NCI-H69 (cell line): ENCODE measurements around the gene GHR.
A peak's percentile ranks its signal among the peaks of the same experiment; 100 is the strongest.

Experiments
- DNase-seq: peaks from one replicate; lab custom pipeline; 2025; lab: John Stamatoyannopoulos, UW

The GHR gene

DNA sequence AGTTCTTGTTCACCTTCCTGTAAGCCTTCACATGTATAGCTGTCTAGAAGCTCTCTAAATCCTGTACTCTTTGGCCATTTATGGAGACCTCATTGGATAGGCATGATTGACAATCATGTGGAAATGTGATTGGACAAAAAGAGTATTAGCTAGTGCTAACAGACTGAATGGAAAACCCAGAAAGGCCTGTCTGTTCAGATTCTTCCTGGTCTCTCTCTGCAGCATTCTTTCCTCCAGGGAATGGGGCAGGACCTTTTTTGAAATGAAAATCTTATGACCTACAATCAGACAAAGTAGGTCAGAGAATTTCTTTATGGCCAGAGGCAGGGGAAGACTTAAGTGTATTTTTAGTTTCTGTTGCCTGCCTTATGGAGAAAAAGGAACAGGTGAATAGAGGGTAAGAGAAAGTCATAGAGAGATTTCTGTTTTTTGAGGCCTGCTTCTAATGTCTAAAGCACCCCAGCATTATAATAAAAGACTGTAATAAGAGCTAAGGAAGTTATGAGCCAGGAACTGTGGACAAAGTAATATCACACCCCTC is 181.0 kb downstream of the GHR start:
- DNase-seq = no peak

DNA sequence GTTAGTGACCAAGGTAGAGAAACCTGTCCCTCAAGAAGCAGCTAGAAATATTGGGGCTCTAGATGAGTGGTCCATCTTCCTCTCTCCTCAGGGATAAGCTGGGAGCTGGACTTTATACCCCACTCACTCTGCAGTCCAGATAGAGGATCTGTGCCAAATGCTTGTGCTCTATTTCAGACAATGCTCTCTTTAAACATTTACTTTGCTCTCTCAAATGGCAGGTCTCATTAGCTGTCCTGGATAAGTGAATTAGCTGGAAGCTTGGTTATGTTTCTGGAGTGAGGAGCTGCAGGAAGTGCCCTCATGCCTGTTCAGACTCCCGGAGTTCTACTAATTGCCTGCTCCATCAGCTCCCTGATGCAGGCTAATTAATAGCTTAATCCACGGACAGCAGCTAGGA is 182.3 kb downstream of the GHR start:
- DNase-seq = no peak

DNA sequence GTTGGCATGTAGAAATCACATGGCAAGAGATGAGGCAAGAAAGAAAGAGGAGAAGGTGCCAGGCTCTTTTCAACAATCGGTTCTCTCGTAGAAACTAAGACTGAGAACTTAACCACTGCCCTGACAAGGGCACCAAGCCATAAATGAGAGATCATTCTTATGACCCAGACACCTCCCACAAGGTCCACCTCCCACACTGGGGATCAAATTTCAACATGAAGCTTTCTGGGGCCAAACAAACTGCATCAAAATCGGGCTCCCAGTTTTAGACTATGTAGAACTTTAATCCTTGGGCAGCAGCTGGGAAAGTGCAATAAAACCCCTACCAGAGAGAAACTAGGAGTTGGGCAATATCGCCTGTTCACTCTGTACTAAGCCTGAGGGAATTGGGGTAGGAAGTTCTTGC is 183.2 kb downstream of the GHR start:
- DNase-seq = no peak

GRCh38 chr5:42611437-42611836 is 188.2 kb downstream of the GHR start:
- no peak for DNase-seq

DNA sequence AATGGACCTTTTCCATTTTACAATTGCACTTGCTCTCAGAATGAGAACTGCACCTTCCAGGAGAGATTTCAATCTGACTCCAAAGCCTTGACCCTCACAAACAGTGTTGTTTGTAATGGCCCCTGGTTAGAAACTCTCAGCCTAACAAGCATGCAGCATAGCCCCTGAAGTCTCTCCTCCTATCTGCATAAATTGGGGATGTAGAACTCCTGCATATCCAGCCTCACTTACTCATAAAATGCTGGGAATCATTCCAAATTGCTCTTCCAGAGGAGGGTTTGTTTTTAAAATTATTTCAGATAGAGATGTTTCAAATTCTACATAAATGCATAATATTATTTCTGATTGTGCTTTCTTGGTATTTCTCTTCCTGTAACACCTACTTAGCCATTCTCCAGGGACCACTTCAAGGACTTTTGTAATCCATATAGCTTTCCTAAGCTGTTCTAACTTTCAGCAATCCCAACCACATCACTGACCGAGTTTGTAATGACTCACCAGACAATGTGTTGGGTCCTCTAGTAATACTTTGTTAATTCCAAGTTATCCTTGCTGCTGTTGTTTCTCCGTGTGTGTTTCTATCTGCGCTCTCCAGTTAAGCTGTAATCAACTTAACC is 189.6 kb downstream of the GHR start:
- no peak for DNase-seq

GRCh38 chr5:42614509-42614908 is 191.3 kb downstream of the GHR start:
- no peak for DNase-seq

DNA sequence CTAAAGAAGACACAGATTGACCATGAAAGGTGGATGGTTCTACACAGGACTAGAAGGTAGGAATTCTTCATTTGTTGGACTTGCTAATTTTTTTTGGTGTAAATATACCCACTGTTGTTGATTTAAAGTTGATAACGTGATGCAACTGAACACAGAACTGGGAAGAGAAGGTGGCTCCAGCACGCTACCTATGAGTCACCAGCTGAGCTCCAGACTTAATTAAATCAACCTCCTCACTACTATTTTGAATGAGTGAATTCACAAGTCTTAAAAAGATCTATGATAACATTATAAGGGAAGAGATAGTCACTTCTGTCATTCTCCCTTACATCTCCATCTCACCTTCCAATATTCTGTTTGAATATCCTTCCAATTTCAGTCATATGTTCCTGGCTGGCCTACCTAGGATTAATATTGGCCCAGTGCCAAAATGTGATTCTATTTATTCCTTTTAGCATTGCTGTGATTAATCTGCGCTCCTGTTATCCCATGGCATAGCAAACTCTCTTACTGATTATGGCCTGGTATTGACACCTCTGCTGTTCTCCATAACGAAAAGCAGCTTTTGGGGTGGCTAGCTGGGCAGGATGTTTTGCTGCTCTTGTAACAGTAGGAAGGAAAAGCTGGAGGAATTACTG is 197.5 kb downstream of the GHR start:
- DNase-seq = no peak

DNA sequence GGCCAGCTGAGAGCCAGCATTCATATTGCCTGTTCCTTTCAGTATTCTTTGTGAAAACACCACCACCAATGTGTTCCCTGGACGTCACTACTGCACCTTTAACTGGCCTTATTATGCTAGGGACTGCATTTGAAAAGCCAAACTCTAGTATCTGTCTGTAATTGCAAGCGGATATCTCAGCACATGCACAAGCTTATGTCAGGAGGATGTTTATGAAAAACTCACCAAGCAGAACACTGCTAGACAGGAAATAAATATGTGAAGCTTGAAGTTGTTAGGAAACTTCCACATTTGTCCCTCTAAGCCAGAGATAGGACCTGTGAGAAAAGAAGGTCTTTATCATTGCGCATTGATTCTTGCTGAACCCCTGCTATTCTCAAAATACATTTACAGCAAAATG is 198.0 kb downstream of the GHR start:
- no peak for DNase-seq

DNA sequence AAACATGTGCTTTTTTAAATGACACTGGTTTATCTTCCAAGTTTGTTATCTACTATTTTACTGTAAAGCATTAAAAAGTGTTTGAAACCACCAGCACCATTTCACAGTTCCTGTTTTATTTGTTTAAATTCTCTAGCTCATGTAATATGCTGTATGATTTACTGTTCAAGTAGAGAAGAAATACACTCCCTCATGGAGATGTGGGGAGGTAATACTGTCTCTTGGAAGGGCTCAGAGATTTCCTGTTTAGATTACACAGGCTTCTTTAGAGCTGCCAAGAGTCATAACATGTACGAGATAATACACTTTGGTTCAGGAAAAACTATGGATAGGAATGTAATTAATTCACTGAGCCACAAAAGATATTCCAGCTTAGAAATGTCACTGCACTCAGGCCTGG is 198.4 kb downstream of the GHR start:
- no peak for DNase-seq

DNA sequence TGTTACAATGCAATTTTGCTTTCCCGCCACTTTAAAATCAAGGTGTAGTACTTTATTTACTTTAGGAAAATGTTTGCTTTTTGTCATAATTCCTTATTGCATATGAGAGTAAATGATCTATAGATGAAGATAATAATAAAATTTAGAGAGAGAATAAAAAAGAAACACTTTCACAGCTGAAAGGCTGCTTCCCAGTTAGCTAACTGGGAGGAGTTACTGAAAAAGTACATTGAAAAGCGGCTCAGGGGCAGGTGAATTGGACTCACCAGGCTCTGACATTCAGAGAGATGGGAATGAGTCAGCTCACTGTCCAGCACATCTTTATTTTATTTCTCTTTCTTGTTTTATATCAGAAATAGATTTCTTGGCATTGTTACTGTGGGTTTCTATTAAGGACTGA is 201.7 kb downstream of the GHR start:
- DNase-seq = no peak

DNA sequence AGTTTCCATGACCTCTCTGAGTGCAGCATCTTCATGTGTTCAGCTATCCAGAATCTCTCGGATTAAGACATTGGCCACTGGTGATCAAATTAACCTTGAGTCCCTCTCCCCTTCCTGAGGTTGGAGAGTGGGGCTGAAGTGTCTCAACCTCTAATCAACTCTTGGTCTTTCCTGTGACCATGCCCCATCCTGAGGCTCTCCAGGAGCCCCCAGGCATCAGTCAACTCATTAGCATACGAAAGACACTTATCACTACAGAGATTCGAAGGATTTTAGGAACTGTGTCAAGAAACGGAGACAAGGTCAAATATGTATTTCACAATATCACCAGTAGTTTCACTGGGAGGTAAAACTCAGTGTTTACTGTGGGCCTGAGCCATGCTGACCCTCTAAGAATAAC is 203.2 kb downstream of the GHR start:
- no peak for DNase-seq

GRCh38 chr5:42628821-42629220 is 205.6 kb downstream of the GHR start:
- DNase-seq = no peak

GRCh38 chr5:42629284-42629683 is 206.0 kb downstream of the GHR start:
- no peak for DNase-seq

DNA sequence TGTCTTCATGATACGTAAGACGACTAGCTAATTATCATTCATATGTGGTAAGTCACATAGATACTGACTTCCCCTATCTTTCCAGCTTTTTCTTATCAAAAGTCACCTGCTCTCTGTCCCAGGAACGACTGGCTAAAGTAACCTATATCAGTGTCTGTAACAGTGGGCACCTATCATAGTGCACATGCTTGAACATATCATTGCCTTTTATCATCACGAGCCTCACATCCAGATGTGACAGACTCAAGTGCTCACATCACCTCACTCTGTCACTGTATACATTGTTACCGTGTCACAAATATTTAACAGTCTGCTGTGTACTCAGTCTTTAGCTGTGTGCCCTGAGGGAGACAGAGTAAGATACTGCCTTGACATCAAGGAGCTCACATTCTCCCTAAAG is 208.0 kb downstream of the GHR start:
- no peak for DNase-seq

- no peak for DNase-seq
Measured at GRCh38 chr5:42632354-42632900, 209.2 kb downstream of the GHR start.

GRCh38 chr5:42634575-42634974 is 211.3 kb downstream of the GHR start:
- DNase-seq = no peak

DNA sequence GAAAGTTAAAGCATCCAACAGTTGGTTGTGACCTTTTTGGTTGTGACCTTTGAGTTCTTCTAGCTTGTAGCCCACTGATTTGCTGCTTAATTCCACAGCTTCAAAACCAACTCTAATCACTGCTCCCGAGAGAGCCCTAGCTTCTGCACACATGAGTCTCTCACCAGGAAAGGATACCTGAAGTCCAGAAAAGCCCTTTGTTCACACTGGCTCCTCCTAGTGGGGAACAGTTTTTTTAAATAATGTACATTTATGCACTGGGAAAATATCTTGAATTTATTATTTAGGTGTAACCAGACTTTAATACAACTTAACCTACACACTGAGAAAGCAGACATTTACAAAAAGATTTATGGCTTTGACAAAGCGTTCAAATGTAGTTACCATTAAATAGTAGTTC is 213.2 kb downstream of the GHR start:
- peak; percentile 23 for DNase-seq

DNA sequence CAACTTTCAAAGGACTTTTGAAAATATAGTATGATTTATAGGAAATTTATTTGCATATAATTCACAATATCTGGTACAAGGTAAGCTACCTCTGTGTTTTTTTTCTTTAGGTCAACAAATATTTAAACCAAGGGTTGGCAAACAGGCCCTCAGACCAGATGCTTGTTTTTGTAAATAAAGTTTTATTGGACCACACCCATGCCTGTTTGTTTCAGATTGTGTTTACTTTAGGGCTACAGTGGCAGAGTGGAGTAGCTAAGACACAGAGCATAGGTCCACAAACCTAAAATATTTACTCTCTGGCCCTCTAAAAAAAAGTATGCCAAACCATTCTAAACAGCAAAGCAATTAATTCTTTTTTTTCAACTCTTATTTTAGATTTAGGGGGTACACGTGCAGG is 213.7 kb downstream of the GHR start:
- DNase-seq = no peak

GRCh38 chr5:42638972-42639371 is 215.7 kb downstream of the GHR start:
- no peak for DNase-seq

DNA sequence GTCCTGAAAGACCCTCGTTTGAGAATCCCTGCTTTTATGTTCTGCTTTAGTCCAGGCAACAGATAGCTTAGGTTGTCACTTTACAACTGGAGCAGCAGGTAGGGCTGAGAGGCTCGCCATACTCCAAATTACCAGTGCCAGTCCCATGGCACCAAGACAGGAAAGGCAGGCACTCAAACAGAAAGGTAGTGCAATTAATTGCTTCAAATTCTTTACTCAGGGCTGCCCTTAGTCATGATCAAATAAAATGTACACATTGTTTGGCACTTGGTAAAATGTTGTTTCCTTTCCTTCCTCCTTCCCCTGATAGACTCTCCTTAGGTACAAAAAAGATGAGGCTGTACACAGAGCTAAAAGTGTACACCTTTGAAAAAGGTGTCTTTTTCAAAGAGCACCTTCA is 217.6 kb downstream of the GHR start:
- DNase-seq = no peak

GRCh38 chr5:42641336-42642005 is 218.2 kb downstream of the GHR start:
- no peak for DNase-seq

GRCh38 chr5:42642006-42642405 is 218.8 kb downstream of the GHR start:
- DNase-seq = no peak

GRCh38 chr5:42643360-42643759 is 220.1 kb downstream of the GHR start:
- no peak for DNase-seq
